Smooth muscle cell of the coronary artery (primary cell): ENCODE results near the gene FMNL1. TPM values are rescaled to one million over a fixed set of nuclear protein-coding genes. Genes with fewer than 3 reads are reported as not detected.

Experiments
- total RNA-seq: library from RNA; depleted of rRNA; stranded (reverse); fragments of >200 nt; gene quantifications from 2 replicates; pipeline ENCODE4 v1.2.3, GENCODE V29; 2014; ENCODE audit warnings: low replicate concordance

The FMNL1 gene, protein sequence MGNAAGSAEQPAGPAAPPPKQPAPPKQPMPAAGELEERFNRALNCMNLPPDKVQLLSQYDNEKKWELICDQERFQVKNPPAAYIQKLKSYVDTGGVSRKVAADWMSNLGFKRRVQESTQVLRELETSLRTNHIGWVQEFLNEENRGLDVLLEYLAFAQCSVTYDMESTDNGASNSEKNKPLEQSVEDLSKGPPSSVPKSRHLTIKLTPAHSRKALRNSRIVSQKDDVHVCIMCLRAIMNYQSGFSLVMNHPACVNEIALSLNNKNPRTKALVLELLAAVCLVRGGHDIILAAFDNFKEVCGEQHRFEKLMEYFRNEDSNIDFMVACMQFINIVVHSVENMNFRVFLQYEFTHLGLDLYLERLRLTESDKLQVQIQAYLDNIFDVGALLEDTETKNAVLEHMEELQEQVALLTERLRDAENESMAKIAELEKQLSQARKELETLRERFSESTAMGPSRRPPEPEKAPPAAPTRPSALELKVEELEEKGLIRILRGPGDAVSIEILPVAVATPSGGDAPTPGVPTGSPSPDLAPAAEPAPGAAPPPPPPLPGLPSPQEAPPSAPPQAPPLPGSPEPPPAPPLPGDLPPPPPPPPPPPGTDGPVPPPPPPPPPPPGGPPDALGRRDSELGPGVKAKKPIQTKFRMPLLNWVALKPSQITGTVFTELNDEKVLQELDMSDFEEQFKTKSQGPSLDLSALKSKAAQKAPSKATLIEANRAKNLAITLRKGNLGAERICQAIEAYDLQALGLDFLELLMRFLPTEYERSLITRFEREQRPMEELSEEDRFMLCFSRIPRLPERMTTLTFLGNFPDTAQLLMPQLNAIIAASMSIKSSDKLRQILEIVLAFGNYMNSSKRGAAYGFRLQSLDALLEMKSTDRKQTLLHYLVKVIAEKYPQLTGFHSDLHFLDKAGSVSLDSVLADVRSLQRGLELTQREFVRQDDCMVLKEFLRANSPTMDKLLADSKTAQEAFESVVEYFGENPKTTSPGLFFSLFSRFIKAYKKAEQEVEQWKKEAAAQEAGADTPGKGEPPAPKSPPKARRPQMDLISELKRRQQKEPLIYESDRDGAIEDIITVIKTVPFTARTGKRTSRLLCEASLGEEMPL
- 2.9 TPM in 1 of 2 replicates, not detected in the other for total RNA-seq

GRCh38 chr17:45221081-45222013 is at the start of gene FMNL1:
FMNL1 (plus strand) TSS chr17:45221885; CDS start chr17:45222125, 240 bp downstream.

DNA sequence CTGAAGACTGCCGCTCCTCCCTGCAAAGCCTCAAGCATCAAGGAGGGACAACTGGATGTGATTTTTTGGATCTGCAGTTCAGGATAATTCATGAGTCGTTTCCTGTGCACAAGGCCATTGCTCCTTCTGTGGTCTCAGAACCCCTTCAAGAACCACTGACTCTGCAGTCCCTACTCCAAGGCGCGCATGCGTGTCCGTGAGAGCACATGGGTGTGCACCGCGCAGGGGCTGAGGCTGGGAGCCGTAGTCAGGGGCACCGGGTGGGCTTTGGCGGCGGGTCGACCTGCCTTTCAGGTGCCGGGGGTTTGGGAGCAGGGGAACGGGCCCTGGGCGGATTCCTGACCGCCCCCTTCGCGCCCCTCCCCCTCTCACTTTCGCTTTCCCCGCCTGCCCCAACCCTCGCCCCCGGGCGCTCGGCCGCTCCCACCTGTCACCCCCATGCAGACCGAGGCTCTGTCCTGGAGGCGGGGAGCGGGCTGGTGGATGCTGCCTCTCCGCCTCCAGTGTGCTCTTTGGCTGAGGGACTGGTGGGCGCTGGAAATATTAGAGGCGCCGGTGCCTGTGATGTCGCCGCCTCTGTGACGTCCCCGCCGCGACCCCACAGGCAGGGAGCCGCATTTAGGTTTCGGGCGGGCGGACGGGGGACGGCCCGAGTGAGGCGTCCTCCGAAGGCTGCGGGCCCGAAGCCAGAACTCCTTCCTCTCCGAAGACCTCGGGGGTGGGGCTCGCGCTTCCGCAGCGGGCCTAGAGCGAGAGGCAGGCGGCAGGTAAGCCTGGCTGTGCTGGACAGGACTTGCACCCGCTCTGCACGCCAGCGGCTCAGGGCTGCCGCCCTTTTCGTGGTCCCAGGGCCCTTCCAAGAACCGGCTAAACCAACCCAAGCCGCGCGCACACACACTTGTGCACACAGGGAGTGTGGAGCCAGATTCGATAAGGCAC is 40.2 kb downstream of the FMNL1 start, which contains the start of gene SPATA32:
TSS of gene SPATA32 (minus strand) at position 518 of the 939 bp plus-strand sequence. CDS start at position 440, 78 bp downstream.

Other genes starting within 250 kb of the FMNL1 start
- gene DCAKD, start 170.3 kb upstream of the FMNL1 start, total RNA-seq = 35.9 and 37.1 TPM in 2 replicates
- gene NMT1, start 160.6 kb upstream of the FMNL1 start, total RNA-seq = 70.2 and 119 TPM in 2 replicates
- gene PLCD3, start 89.4 kb upstream of the FMNL1 start, total RNA-seq = 20.0 and 37.3 TPM in 2 replicates
- 4.3 and 4.8 TPM in 2 replicates for gene ACBD4, start 86.2 kb upstream of the FMNL1 start, total RNA-seq
- gene HEXIM1, start 73.4 kb upstream of the FMNL1 start, total RNA-seq = 5.9 and 8.6 TPM in 2 replicates
- 5.3 and 11.7 TPM in 2 replicates for gene HEXIM2, start 60.0 kb upstream of the FMNL1 start, total RNA-seq
- not detected in 2 replicates for gene SPATA32, start 40.2 kb downstream of the FMNL1 start, total RNA-seq
- 1.4 and 1.7 TPM in 2 replicates for gene MAP3K14, start 95.1 kb downstream of the FMNL1 start, total RNA-seq
- gene ARHGAP27, start 211.0 kb downstream of the FMNL1 start, total RNA-seq = 1.1 and 2.3 TPM in 2 replicates